HEK293T (cell line): Measurements from ENCODE around the gene CPNE6.

Experiments
- CTCF ChIA-PET: fragments of 350-600 bp; formaldehyde crosslinking; extraction: SDS; loops from one replicate; lab custom pipeline; 2021; ENCODE audit warnings: antibody characterized with exemption, inconsistent platforms; lab: Yijun Ruan, JAX
- POLR2A ChIA-PET: fragments of 350-600 bp; formaldehyde crosslinking; extraction: SDS; loops from one replicate; lab custom pipeline; 2020; ENCODE audit warnings: antibody characterized with exemption, inconsistent platforms; lab: Yijun Ruan, JAX
- DNase-seq: peaks from one replicate; pipeline ENCODE4 v3.0.0; 2012; ENCODE audit warnings: mixed read lengths; ENCODE audit errors: extremely low spot score
- ARNT ChIP-seq: fragments of 450-650 bp; IDR thresholded peaks from 2 replicates; pipeline ENCODE4 v1.6.1; 2017; ENCODE audit warnings: mild to moderate bottlenecking
- BHLHE40 ChIP-seq: fragments of 450-650 bp; IDR thresholded peaks from 2 replicates; pipeline ENCODE4 v1.6.1; 2016; ENCODE audit warnings: mild to moderate bottlenecking, moderate library complexity, borderline replicate concordance
- CTBP1 ChIP-seq: fragments of 450-650 bp; IDR thresholded peaks from 2 replicates; pipeline ENCODE4 v1.6.1; 2016; ENCODE audit warnings: borderline replicate concordance
- ELF4 ChIP-seq: fragments of 450-650 bp; IDR thresholded peaks from 2 replicates; pipeline ENCODE4 v1.6.1; 2017; ENCODE audit warnings: antibody characterized with exemption
- FOXA1 ChIP-seq: fragments of 450-650 bp; IDR thresholded peaks from 2 replicates; pipeline ENCODE4 v1.6.1; 2016; ENCODE audit warnings: mild to moderate bottlenecking
- FOXK2 ChIP-seq: fragments of 450-650 bp; IDR thresholded peaks from 2 replicates; pipeline ENCODE4 v1.6.1; 2016; ENCODE audit warnings: mild to moderate bottlenecking
- FOXM1 ChIP-seq: fragments of 450-650 bp; IDR thresholded peaks from 2 replicates; pipeline ENCODE4 v1.6.1; 2017; ENCODE audit warnings: mild to moderate bottlenecking, borderline replicate concordance
- HDGF ChIP-seq: fragments of 450-650 bp; IDR thresholded peaks from 2 replicates; pipeline ENCODE4 v1.6.1; 2017; ENCODE audit warnings: antibody characterized with exemption, borderline replicate concordance
- L3MBTL2 ChIP-seq: fragments of 450-650 bp; conservative IDR thresholded peaks from 2 replicates; pipeline ENCODE4 v1.6.1; 2016; ENCODE audit warnings: mild to moderate bottlenecking
- LEF1 ChIP-seq: fragments of 450-650 bp; IDR thresholded peaks from 2 replicates; pipeline ENCODE4 v1.6.1; 2017; ENCODE audit warnings: mild to moderate bottlenecking, borderline replicate concordance
- NFRKB ChIP-seq: fragments of 450-650 bp; IDR thresholded peaks from 2 replicates; pipeline ENCODE4 v1.6.1; 2016; ENCODE audit warnings: mild to moderate bottlenecking, moderate library complexity
- PKNOX1 ChIP-seq: fragments of 450-650 bp; IDR thresholded peaks from 2 replicates; pipeline ENCODE4 v1.6.1; 2016
- SP1 ChIP-seq: fragments of 450-650 bp; IDR thresholded peaks from 2 replicates; pipeline ENCODE4 v1.6.1; 2017
- SUZ12 ChIP-seq: fragments of 450-650 bp; IDR thresholded peaks from 2 replicates; pipeline ENCODE4 v1.6.1; 2016; ENCODE audit warnings: mild to moderate bottlenecking
- TARDBP ChIP-seq: fragments of 450-650 bp; IDR thresholded peaks from 2 replicates; pipeline ENCODE4 v1.6.1; 2016
- ZNF384 ChIP-seq: fragments of 450-650 bp; IDR thresholded peaks from 2 replicates; pipeline ENCODE4 v1.6.1; 2016

CPNE6 gene

GRCh38 chr14:24086193-24086955 is 15.0 kb downstream of the CPNE6 start:
- CTCF ChIA-PET, result interaction anchor here (2.5 kb wide), 1 partner anchor 28 kb away, joined by 8 read pairs; no protein-coding TSS in a partner anchor
- POLR2A ChIA-PET, result interaction anchor here (1.3 kb wide), 1 partner anchor 27 kb away, joined by 6 read pairs; no protein-coding TSS in a partner anchor

GRCh38 chr14:24087004-24087403 is 15.6 kb downstream of the CPNE6 start:
- CTCF ChIA-PET, result no interaction called here
- TF ChIP-seq SP1, result no peak
- no peak for TF ChIP-seq L3MBTL2
- TF ChIP-seq HDGF, result no peak
- no peak for TF ChIP-seq FOXM1
- POLR2A ChIA-PET, result interaction anchor here (1.3 kb wide), 1 partner anchor 27 kb away, joined by 6 read pairs; no protein-coding TSS in a partner anchor
- DNase-seq, result no peak

More at GRCh38 chr14:24086193-24086955, 15.0 kb downstream of the CPNE6 start:
- DNase-seq, result no peak
- TF ChIP-seq FOXA1 (no peak), SUZ12 (no peak), ZNF384 (no peak), SP1 (no peak), CTBP1 (no peak), TARDBP (no peak), PKNOX1 (no peak), L3MBTL2 (no peak), NFRKB (no peak), LEF1 (no peak), ARNT (no peak), FOXK2 (no peak), FOXM1 (no peak), HDGF (no peak), BHLHE40 (no peak), ELF4 (no peak)

GRCh38 chr14:24088095-24088494 is 16.7 kb downstream of the CPNE6 start:
- TF ChIP-seq CTBP1, result no peak
- TF ChIP-seq ELF4, result no peak
- TF ChIP-seq BHLHE40, result no peak
- no peak for TF ChIP-seq L3MBTL2
- TF ChIP-seq FOXM1, result no peak
- TF ChIP-seq SP1, result no peak
- no peak for TF ChIP-seq SUZ12
- TF ChIP-seq TARDBP, result no peak
- TF ChIP-seq HDGF, result no peak
- no peak for TF ChIP-seq FOXK2
- TF ChIP-seq NFRKB, result no peak
- no peak for TF ChIP-seq ZNF384
- no peak for TF ChIP-seq PKNOX1
- DNase-seq, result no peak
- CTCF ChIA-PET, result interaction anchor here (8.4 kb wide), 1 partner anchor 30 kb away, joined by 153 read pairs; no protein-coding TSS in a partner anchor
- POLR2A ChIA-PET, result no interaction called here

DNA sequence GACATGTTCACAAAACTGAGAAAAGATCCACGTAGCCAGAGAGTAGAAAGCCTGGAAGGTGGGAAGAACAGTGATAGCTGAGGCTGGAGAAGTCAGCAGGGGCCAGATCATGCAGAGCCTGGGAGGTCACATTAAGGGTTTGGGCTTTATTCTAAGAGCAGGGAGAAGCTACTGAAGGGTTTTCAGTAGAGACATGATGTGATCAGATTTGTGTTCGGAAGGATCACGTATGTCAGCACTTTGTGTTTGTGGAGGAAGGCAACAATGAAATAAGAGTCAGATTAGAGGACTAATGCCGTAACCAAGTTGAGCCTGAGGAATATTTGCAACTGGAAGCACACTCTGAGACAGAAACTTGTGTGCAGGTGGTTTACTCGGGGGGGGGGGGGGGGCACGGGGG is 18.5 kb downstream of the CPNE6 start:
- TF ChIP-seq LEF1, result no peak
- TF ChIP-seq SUZ12, result no peak
- no peak for TF ChIP-seq TARDBP
- TF ChIP-seq ARNT, result no peak
- no peak for TF ChIP-seq CTBP1
- no peak for TF ChIP-seq BHLHE40
- no peak for TF ChIP-seq FOXA1
- TF ChIP-seq HDGF, result no peak
- TF ChIP-seq L3MBTL2, result no peak
- no peak for TF ChIP-seq ELF4
- TF ChIP-seq ZNF384, result no peak
- TF ChIP-seq FOXK2, result no peak

DNA sequence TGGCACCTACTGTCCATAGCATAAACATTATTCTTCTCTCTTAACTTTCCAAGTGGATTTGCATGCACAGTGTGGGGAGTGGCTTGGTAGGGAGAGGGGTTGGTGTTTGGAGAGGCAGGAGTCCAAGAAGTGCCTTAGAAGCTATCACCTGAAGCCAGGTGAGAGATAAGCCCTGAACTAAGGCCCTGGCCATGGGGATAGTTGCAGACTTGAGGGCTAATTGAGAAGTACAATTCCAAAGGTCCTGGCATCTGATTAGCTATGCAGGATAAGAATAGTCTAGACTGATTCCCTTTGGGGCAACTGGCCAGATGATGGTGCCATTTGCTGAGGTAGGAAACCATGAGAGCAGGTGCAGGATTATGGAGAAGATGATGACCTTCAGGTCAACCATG is 20.7 kb downstream of the CPNE6 start:
- ChIA-PET POLR2A (interaction anchor here (1.0 to 8.8 kb wide), 11 partner anchors 7 to 49 kb away, joined by 4 to 162 read pairs (median 23); partner anchors contain the start of genes CARMIL3, DCAF11, EMC9 and NRL), CTCF (interaction anchor here (0.5 to 8.4 kb wide), 10 partner anchors 11 to 77 kb away, joined by 3 to 153 read pairs (median 4); partner anchors contain the start of genes CARMIL3, DCAF11 and NRL)
- TF ChIP-seq L3MBTL2, result no peak
- TF ChIP-seq SUZ12, result no peak
- no peak for TF ChIP-seq CTBP1
- no peak for TF ChIP-seq NFRKB
- TF ChIP-seq FOXM1, result no peak
- TF ChIP-seq HDGF, result no peak
- no peak for TF ChIP-seq BHLHE40
- no peak for TF ChIP-seq FOXK2
- TF ChIP-seq FOXA1, result no peak
- no peak for TF ChIP-seq SP1
- TF ChIP-seq ELF4, result no peak
- TF ChIP-seq ZNF384, result no peak
- no peak for TF ChIP-seq LEF1
- TF ChIP-seq PKNOX1, result no peak
- TF ChIP-seq TARDBP, result no peak
- TF ChIP-seq ARNT, result no peak
- DNase-seq, result no peak

More for the DNA sequence above, 18.5 kb downstream of the CPNE6 start:
- ChIA-PET POLR2A (interaction anchor here (1.2 to 6.7 kb wide), 2 partner anchors 24 to 33 kb away, joined by 3 to 73 read pairs; partner anchors contain the start of genes DCAF11 and NRL), CTCF (interaction anchor here (0.6 to 8.4 kb wide), 10 partner anchors 9 to 636 kb away, joined by 3 to 153 read pairs (median 6); partner anchors contain the start of genes DCAF11, EMC9, NRL and RABGGTA)
- DNase-seq, result no peak
